Epithelial cell of prostate (primary cell): ENCODE measurements around the gene ZDHHC22.
"Not testable (repeated sequence)": the region's sequence is repeated elsewhere in the genome, so short reads cannot be mapped to it uniquely, and the experiment has no call there.

Source experiments
- DNase-seq: peaks from one replicate; pipeline ENCODE4 v3.0.0-alpha.2; 2011; ENCODE audit warnings: low read depth, low spot score
- H3K27ac ChIP-seq: fragments of 450-650 bp; 2 replicates; pipeline ENCODE4 v1.5.1; 2017; ENCODE audit warnings: mild to moderate bottlenecking

The ZDHHC22 gene, protein sequence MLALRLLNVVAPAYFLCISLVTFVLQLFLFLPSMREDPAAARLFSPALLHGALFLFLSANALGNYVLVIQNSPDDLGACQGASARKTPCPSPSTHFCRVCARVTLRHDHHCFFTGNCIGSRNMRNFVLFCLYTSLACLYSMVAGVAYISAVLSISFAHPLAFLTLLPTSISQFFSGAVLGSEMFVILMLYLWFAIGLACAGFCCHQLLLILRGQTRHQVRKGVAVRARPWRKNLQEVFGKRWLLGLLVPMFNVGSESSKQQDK

DNA sequence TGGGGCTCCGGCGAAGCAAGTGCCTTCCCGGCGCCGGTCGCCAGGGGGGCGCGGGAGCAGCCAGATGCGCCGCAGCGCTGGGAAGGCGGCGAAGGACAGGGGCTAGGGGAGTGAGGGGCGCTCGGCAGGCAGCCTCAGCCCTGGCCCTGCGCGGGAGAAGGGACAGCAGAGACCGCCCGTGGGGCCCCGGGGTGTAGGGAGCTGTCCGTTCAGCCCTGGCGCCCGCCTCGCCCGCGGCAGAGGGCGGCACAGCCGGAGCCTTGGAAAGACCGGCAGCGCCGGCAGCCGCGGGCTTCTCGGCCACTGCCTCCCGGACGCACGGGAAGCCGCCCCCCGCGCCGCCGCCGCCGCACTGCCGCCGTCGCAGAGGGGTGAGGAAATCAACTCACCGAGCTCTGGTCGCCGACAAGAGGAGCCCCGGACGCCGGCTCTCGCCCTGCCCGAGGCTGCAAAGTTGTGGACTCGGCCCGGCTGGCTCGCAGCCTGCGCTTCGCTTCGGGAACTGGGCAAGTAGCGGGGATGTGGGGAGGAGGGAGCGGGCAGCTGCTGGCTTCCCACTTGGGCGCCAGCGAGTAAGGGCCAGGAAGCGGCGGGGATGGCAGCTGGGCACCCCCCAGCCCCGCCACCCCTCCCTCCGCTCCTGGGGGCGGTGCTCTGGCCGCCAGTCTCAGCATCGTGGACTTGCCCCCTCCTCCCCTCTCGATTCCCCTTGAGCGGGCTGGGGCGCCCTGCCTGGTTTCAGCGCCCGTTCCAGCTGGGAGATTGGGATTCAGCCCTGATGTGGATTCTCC is at the start of gene ZDHHC22:
ZDHHC22 (minus strand) TSS at position 578 of the 791 bp plus-strand sequence. CDS start 2,053 bp downstream, outside the sequence.
- H3K27ac ChIP-seq, result no peak within 1 kb of the TSS
- no peak for DNase-seq

DNA sequence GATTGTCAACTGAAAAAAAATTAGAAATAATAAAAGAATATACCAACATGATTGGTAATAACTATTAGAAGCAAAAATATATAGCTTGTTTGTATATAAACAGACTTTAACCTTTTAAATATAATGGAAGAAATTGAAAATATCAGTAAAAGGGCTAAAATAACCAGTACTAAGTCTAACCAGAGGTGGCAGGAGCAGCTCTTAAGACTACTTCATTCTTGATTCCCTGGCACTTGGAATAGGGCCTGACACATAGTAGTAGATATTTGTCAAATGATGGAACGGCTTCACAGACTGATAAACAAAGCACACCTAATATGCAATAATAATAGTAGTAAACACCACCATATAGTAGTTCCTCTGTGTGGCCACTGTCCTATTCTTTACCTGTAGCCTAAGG is 49.4 kb upstream of the ZDHHC22 start:
- no peak for DNase-seq
- no peak overlapping the region for H3K27ac ChIP-seq

DNA sequence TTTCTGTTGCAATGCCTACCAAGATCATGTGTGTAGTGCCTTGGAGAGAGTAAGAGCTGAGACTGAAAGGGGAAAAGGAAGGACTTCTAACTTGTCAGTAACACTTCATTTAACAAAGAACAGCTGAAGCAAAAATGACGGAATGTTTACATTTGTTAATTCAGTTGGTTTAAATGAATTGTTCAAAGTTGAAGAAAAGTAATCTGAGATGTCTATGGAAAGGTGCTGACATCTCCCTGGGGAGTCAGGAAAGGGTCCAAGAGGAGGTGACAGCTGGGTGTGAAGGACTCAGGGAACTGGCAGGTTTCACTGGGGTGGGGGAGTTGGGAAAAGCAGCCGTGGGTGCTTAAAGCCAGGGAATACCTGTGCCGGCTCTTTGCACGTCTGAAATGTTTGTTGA is 47.9 kb upstream of the ZDHHC22 start:
- DNase-seq, result no peak
- no peak overlapping the region for H3K27ac ChIP-seq

DNA sequence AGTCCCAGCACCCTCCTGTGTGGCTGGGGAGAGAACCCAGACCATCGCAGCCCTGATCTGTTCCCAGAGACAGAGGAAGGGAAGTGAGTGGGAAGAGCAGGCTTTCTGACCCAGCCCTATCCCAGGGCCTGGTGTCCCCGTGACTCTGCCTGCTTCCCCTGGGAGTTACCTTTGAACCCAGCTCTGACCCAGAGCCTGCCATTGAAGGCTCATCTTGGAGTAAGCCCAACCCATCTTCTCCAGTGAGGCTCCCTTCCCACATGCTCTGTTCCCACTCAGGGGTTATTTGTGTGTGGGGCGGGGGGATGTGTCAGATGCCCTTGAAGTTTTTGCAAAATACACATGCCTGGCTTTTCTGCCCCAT is 46.0 kb upstream of the ZDHHC22 start:
- DNase-seq, result no peak
- no peak overlapping the region for H3K27ac ChIP-seq

DNA sequence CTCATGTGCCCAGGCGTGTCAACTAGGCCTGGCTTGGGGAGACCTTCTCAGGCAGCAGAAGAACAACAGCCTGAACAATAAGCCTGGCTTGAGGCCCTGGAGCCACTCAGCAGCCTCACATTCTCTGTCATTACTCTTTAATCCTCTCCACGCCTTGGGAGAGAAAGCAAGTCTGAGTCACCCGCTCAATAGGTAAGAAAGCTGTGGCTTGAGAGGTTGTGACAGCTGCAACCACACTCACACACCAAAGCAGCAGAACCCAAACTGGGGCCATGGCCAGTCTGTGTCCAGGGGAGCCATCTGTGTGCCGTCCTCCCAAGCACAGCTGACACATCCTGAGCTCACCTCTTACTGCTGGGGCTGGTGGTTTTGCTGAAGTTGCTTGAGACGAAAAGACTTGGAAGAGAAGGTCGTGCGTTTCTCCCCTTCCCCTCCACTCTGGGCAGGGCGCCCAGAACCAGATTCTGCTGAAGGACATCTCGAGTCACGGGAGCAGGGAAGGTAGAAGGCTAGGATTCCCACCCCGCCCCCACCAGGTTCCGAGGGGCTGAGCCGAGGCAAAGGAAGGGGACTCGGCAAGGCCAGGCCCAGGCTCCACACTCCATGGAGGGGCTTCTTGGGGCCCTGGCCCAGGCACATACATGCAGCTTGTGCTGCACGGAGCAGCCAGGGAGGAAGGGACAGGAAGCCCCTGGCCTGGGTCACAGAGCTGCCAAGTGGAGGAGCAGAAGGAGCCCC is 45.5 kb upstream of the ZDHHC22 start:
- peak; percentile 66 for DNase-seq
- H3K27ac ChIP-seq, result peak overlapping the region; percentile 3

DNA sequence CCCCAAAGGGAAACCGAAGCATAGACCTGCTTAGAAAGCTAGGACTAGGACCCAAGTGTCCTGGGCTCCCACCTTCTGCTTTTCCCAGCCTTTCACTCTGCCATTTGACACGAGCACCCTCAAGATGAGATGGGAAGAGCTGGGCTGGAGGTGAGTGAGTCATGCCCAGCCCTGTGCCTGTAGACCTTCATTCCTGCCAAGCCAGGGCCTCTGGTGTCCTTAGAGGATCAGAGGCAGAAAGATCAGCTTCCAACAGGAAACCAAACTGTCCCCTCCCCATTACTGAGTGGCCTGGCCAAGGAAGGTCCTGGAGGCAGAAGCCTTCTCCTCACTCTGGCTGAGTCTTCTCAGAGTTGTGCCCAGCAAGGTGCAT is 43.5 kb upstream of the ZDHHC22 start:
- DNase-seq, result no peak
- H3K27ac ChIP-seq, result peak overlapping the region; percentile 42

DNA sequence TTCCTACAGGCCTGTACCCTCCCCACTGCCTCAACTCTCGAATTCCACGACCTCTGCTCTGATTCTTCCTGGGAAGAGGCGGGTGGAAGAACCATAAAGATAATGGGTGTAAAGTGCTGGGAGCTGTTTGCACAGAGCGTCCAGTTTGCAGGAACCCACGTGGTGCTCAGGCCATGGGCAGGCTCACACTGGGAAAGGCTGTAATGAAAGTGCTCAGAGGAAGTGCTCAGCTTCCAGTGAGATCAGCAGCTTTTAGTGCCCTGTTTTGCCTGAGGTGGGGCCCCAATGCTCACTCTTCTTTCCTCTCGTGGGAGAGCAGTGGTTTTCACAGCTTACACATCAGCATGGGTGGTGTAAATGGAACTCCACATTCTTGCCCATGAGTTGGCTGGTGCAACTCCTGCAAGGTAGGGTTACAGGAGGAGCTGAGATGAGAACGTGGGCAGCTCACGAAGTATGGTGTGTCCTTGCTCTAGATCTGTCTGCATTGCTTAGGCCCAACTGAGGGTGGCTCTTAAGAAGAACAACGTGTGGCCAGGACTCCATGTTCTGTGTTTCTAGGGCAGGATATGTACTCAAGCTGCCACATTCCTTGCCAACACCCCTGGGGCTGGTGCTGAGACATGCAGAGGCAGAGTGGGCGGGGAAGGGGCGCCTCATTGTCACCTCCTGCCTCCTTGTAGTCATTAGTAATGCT is 43.0 kb upstream of the ZDHHC22 start:
- no peak for DNase-seq
- peak overlapping the region; percentile 42 for H3K27ac ChIP-seq

DNA sequence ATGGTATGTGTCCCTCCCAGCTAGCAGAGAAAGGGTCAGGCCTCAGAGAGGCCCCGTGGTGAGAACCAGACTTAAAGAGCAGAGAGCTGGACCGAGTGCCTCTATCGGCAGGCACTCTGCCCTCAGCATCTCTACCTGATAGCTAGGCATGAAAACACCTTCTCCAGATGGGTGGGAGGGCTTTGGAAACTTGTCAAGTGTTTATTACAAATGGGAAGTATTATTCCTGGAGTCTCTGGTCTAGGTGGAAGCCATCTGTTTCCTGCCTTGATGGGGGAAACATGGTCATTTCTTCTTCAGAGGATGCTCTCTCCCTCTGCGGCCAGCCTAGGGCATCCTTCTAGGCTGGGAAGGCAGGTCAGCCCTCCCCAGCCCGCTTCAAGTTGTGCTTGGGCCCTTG is 42.3 kb upstream of the ZDHHC22 start:
- H3K27ac ChIP-seq, result no peak overlapping the region
- no peak for DNase-seq

DNA sequence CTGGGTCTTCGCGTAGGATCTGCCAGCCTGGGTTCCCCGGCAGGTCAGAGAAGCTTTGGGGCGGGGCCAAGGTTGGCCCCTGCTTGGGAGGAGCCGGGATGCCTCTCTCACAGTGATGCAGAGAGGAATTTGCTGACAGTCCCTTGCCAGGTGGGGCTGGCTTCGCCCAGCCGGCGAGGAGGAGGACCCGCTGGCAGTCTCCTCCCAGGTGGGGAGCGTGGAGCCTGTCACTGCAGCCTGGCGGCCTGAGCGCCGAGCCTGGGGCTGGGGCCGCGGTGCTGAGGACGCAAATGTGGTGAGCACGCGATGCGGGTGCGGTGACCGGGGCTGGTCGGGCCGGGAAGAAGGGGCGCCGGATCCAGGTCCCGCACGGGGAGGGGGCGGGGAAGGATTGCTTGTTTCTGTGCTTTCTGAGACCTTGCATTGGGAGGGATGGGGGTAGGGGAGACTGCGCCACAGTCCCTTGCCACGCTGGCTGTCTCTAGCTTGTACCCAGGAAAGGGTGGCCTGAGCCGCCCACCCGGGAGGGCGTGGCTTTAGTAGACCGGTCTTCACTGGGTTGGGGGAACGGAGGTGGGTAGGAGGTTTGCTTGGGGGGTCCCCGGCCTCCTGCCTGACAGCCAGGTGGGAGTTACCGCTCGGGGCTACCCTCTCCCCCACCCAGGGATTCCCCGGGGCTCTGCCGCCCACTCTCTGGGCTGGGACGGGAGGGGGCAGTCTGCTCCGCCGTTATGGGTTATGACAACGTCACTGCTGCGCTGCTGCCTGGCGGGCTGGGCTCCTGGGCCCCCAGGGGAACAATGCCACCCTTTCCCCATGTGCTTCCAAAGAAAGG is 40.2 kb upstream of the ZDHHC22 start, which contains the start of gene TMEM63C:
TMEM63C (plus strand) TSS at position 196 of the 835 bp plus-strand sequence. CDS start 37,016 bp downstream, outside the sequence.
- DNase-seq, result no peak
- no peak within 1 kb of the TSS for H3K27ac ChIP-seq

DNA sequence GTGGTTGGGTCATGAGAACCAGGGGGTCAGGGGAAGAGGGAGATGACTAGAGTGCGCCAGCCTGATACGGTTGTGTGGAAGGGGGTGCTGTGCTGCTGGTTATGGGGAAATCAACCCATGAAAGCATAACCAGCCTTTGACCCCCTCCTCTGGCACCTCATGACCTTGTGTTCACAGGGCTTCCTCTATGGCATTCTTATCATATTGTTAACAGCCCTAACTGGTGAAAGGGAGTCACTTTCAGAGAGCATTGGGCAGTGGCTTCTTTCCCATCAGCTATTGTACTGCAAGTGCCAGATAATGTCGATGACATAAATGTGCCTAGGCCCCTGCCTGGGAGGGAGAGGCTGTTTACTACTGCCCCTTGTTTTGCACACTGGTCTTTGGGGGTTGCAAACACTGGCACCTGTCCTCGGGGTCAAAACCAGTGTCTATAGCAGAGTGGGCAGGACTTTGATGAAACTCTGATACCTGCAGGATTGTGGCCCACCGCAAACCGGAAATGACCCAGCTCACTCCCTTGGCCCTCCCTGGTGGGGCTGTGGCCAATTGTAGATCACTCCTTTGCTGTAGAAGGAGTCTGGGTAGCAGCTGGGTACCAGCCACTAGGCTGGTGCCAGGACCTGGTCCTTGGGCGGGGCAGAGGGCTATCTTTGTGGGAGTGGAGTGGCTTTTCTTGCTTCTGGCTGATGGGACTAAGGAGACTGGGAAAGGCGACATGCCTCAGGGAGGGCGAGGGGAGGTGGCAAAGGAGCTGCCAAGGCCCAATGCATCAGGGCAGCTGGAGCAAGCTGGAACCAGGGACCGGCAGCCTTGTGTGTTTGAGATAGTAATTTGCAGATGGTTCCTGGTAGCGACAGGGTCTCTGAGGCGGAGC is 39.4 kb upstream of the ZDHHC22 start:
- H3K27ac ChIP-seq, result no peak overlapping the region
- no peak for DNase-seq

DNA sequence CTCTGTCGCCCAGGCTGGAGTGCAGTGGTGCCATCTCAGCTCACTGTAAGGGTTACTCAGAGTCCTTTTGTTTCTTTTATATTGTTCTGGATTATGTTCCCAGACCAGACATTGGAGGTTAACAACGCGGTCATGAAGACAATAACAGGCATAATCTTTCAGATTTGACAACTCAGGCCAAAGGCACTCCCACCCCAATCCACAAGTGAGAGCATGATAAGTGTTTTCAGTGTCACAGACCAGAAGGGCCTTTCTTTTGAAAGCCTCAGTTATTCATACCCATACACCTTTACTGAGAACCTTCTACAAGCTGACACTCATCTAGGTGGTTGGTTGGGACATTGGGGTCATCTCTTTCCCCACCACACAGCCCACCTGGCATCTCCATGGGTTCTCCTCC is 37.1 kb upstream of the ZDHHC22 start:
- no peak for DNase-seq
- H3K27ac ChIP-seq, result no peak overlapping the region

DNA sequence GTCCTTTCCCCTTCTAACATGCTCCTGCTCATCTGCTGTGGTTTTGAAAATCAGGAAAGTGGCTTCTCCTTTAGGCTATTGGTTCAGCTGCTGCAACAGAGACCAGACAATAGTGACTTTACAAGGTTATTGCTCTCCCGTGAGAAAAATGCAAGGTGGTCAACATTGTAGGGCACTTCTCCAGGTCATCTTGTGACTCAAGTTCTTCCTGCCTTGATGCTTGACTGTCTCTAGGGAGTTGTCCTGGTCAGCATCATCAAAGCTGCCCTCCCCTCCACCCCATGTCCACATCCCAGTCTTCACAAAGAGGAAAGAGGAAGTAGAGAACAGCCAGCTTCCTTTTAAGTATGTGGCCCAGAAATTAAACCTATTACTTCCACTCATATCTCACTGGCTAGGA is 36.1 kb upstream of the ZDHHC22 start:
- no peak for DNase-seq
- no peak overlapping the region for H3K27ac ChIP-seq

DNA sequence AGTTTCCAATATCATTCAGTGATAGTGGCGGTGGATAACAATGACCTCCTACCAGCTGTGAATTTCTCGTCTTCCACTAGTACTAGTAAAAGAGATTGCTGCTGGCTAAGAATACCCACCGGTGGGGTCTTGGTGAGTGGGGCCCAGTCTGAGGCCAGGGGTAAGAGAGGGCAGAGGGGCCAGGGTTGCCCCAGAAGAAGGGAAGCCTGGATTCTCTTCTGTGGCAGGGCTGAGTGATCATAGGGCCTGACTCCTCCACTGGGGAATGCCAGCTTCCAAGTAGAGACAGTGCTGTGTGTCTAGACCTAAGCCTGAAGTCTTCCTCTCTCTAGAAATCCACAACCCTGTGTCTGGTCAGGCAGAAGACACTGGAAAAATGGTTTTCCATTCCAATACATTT is 34.3 kb upstream of the ZDHHC22 start:
- no peak overlapping the region for H3K27ac ChIP-seq
- DNase-seq, result no peak

DNA sequence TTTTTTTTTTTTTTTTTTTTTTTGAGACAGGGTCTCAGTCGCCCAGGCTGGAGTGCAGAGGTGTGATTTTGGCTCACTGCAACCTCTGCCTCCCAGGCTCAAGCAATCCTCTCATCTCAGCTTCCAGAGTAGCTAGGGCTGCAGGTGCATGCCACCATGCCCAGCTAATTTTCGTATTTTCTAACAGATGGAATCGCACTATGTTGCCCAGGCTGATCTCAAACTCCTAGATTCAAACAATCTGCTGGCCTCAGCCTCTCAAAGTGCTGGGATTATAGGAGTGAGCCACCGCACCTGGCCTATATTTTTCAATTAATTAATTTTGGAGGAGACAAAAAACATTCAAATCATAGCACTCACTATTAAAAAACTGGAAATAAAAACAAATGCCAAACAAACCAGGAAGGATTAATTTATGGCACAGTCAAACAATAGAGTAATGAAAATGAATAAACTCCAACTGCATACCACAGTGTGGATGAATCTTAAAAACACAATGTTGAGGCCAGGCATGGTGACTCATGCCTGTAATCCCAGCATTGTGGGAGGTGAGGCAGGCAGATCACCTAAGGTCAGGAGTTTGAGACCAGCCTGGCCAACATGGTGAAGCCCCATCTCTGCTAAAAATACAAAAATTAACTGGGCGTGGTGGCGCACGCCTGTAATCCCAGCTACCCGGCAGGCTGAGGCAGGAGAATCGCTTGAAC is 32.5 kb upstream of the ZDHHC22 start:
- not testable (repeated sequence) for DNase-seq, H3K27ac ChIP-seq

DNA sequence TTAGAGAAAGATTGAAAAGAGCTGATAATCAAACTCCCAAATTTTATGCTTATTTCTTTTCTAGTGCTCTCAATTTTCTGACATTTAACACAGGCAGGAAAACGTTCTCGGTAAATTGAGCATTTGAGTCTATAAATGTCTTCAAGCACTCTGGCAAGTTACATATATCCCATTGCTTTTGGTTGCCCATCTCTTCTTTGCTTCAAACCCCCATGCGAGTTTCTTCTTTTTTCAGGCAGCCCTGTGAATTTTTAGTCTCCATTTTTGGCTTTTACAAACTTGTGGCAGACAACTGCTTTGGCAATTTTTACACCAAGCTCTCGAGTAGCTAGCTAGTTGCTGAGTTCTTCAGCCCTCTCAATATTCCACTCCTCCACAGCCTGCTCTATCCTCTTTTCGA is 31.3 kb upstream of the ZDHHC22 start:
- DNase-seq, result no peak

DNA sequence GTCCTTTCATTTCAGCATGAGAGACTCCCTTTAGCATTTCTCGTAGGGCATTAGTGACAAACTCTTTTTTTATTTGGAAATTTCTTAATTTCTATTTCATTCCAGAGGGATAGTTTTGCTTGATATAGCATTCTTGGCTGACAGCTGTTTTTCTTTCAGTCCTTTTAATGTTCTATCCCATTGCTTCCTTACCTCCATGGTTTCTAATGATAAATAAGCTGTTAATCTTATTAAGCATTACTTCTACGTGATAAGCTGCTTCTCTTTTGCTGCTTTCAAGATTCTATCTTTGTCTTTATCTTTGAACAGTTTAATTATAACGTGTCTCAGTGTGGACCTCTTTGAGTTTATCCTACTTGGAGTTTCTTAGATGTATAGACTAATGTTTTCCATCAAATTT is 28.5 kb upstream of the ZDHHC22 start:
- no peak overlapping the region for H3K27ac ChIP-seq
- no peak for DNase-seq

More for the DNA sequence above, 31.3 kb upstream of the ZDHHC22 start:
- no peak overlapping the region for H3K27ac ChIP-seq

DNA sequence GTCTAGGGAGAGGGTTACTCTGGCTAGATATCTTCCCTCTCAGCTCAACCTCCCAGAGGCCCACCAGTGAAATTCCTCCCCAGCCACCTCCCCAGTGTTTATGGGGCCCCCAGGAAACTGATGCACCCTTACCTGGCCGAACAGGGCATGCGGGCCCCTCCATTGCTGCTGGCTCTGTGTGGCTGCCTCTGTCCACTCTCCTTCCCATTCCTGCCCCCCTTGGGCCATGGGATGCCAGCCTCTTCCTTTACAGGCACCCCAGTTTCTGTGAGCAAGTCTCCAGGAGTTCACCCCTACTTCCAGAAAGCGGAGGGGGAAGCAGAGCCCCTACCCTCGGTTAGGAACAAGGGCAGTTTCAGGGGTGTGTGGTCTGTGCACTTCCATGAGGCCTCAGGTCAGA is 19.4 kb upstream of the ZDHHC22 start:
- DNase-seq, result no peak
- no peak overlapping the region for H3K27ac ChIP-seq

DNA sequence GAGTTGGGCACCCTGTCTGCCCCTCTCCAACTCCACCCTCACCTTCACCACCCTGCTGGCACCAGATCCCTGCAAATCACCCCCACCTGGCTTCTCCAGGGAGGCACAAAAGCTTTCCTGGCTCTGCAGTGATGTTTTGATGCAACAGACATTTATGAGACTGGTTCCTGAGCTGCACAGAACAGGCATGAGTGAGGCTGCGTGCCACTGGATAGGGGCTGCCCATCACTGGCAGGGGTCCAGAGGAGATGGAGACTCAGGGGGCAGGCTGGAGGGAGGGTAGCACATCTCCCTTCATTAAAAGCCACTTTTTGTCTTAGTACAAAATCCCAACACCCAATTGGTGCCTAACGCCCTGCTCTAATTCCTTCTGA is 17.3 kb upstream of the ZDHHC22 start:
- no peak overlapping the region for H3K27ac ChIP-seq
- no peak for DNase-seq
